ENCODE results near the gene SPINT1.

SPINT1 gene

DNA sequence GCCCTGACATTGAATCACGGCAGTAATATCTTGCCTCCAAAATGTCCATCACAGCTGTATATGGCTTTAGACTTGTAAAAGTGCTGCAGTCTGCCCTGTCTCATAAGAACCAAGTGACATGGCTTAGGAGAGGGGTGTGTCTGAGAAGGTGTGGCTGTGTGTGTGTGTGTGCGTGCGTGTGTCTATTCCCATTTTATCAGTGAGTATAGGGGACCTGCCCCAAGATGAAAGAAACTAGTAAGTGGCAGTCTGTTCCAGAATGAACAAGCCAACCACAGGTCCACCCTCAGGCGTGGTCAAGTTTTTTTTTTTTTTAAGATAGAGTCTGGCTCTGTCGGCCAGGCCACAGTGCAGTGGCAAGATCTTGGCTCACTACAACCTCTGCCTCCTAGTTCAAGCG, 35.8 kb downstream of the SPINT1 start:
- TF ChIP-seq GATA2 (IDR thresholded peaks at IDR 0.05; ENCODE audit: low read depth, low read length) (no peak), GATA3 (IDR thresholded peaks at IDR 0.05; ENCODE audit: low read depth, low read length) (no peak)

GRCh38 chr15:40881351-40881750, 37.5 kb downstream of the SPINT1 start:
- TF ChIP-seq GATA3 (IDR thresholded peaks at IDR 0.05; ENCODE audit: low read depth, low read length), result no peak
- TF ChIP-seq GATA2 (IDR thresholded peaks at IDR 0.05; ENCODE audit: low read depth, low read length), result no peak

- no peak for TF ChIP-seq GATA2 (IDR thresholded peaks at IDR 0.05; ENCODE audit: low read depth, low read length)
- TF ChIP-seq GATA3 (IDR thresholded peaks at IDR 0.05; ENCODE audit: low read depth, low read length), result no peak
Measured at GRCh38 chr15:40886586-40886985, 42.7 kb downstream of the SPINT1 start.

- TF ChIP-seq GATA3 (IDR thresholded peaks at IDR 0.05; ENCODE audit: low read depth, low read length) (no peak), GATA2 (IDR thresholded peaks at IDR 0.05; ENCODE audit: low read depth, low read length) (no peak)
Measured at GRCh38 chr15:40889112-40889511, 45.3 kb downstream of the SPINT1 start.

DNA sequence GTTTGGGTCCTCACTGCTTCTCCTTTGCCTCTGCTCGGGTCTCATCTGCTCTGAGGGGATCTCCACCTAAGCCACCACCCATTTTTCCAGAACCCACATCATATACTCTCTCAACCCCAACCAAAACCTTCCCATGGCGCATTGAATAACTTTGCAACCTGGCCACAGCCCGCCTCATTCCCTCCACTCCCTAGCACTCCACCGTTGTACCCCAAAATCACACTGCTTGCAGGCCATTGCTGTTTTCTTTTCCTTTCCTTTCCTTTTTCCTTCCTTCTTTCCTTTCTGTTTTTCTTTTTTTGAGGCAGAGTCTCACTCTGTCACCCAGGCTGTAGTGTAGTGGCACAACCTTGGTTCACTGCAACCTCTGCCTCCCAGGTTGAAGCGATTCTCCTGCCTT, 47.3 kb downstream of the SPINT1 start:
- TF ChIP-seq GATA3 (IDR thresholded peaks at IDR 0.05; ENCODE audit: low read depth, low read length), result no peak
- no peak for TF ChIP-seq GATA2 (IDR thresholded peaks at IDR 0.05; ENCODE audit: low read depth, low read length)

GRCh38 chr15:40891810-40892446, 48.1 kb downstream of the SPINT1 start:
- TF ChIP-seq GATA2 (IDR thresholded peaks at IDR 0.05; ENCODE audit: low read depth, low read length), result no peak
- TF ChIP-seq GATA3 (IDR thresholded peaks at IDR 0.05; ENCODE audit: low read depth, low read length), result no peak

GRCh38 chr15:40892447-40893012, 48.7 kb downstream of the SPINT1 start:
- no peak for TF ChIP-seq GATA2 (IDR thresholded peaks at IDR 0.05; ENCODE audit: low read depth, low read length)
- TF ChIP-seq GATA3 (IDR thresholded peaks at IDR 0.05; ENCODE audit: low read depth, low read length), result no peak

DNA sequence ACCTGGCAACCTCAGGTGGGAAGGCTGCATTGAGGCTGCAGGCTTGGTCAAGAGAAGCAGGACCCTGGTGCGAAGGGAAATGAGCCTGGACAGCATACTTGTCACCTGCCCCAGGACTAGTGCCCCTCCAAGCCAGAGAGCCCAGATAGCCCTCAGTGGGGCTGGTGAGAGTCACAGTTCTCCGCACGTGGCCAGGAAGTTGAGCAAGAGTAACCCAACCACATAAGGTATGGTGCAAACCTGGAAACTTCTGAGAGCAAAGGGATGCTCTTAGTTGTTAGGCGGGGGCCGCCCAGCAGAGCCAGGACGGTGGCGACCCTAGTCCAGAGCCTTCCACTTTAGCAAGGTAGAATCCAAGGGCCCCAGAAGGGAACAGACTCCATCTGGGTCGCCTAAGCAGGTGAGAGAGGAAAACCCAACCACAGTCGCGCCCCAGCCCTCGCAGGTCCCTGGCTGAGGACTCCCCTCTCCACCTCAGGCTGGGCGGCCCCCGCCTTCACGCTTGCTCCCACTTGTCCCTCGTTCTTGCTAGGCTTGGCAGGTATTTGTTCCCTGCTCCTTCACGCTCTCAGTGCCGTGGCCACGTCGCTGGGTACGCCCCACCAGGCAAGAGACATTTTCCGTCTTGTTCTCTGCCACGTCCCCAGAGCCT, 49.3 kb downstream of the SPINT1 start:
- TF ChIP-seq GATA2 (IDR thresholded peaks at IDR 0.05; ENCODE audit: low read depth, low read length) (no peak), GATA3 (IDR thresholded peaks at IDR 0.05; ENCODE audit: low read depth, low read length) (no peak)

GRCh38 chr15:40893733-40894680, 50.2 kb downstream of the SPINT1 start, which contains the start of gene VPS18:
Gene VPS18 (plus strand): TSS chr15:40894450. CDS start chr15:40894769, 319 bp downstream.
- TF ChIP-seq GATA3 (IDR thresholded peaks at IDR 0.05; ENCODE audit: low read depth, low read length) (no peak), GATA2 (IDR thresholded peaks at IDR 0.05; ENCODE audit: low read depth, low read length) (no peak)

GRCh38 chr15:40894681-40895448, 51.0 kb downstream of the SPINT1 start:
- TF ChIP-seq GATA2 (IDR thresholded peaks at IDR 0.05; ENCODE audit: low read depth, low read length), result no peak
- TF ChIP-seq GATA3 (IDR thresholded peaks at IDR 0.05; ENCODE audit: low read depth, low read length), result no peak

DNA sequence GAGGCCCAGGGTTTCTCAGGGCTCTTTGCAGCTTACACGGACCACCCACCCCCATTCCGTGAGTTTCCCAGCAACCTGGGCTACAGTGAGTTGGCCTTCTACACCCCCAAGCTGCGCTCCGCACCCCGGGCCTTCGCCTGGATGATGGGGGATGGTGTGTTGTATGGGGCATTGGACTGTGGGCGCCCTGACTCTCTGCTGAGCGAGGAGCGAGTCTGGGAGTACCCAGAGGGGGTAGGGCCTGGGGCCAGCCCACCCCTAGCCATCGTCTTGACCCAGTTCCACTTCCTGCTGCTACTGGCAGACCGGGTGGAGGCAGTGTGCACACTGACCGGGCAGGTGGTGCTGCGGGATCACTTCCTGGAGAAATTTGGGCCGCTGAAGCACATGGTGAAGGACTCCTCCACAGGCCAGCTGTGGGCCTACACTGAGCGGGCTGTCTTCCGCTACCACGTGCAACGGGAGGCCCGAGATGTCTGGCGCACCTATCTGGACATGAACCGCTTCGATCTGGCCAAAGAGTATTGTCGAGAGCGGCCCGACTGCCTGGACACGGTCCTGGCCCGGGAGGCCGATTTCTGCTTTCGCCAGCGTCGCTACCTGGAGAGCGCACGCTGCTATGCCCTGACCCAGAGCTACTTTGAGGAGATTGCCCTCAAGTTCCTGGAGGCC, 55.8 kb downstream of the SPINT1 start:
- TF ChIP-seq GATA2 (IDR thresholded peaks at IDR 0.05; ENCODE audit: low read depth, low read length) (no peak), GATA3 (IDR thresholded peaks at IDR 0.05; ENCODE audit: low read depth, low read length) (no peak)

- TF ChIP-seq GATA2 (IDR thresholded peaks at IDR 0.05; ENCODE audit: low read depth, low read length), result no peak
Measured at GRCh38 chr15:40900256-40901052, 56.6 kb downstream of the SPINT1 start.
